IPS-18c (cell line): ENCODE data around the gene ACSBG1.

Source experiments
- H3K4me3 ChIP-seq: 2 replicates; pipeline ENCODE4 v1.7.0; 2013; ENCODE audit warnings: low read depth, mild to moderate bottlenecking, low read length, moderate library complexity; ENCODE audit not compliant: insufficient read depth
- H3K9me3 ChIP-seq: one replicate; pipeline ENCODE4 v1.6.1; 2013; ENCODE audit warnings: mild to moderate bottlenecking, low read length, moderate library complexity; ENCODE audit not compliant: control insufficient read depth, insufficient read depth

The ACSBG1 gene

GRCh38 chr15:78210349-78210717 is 24.0 kb downstream of the ACSBG1 start:
- Histone ChIP-seq H3K4me3 (no peak overlapping the region), H3K9me3 (no peaks in the 10 kb centered on the region)

DNA sequence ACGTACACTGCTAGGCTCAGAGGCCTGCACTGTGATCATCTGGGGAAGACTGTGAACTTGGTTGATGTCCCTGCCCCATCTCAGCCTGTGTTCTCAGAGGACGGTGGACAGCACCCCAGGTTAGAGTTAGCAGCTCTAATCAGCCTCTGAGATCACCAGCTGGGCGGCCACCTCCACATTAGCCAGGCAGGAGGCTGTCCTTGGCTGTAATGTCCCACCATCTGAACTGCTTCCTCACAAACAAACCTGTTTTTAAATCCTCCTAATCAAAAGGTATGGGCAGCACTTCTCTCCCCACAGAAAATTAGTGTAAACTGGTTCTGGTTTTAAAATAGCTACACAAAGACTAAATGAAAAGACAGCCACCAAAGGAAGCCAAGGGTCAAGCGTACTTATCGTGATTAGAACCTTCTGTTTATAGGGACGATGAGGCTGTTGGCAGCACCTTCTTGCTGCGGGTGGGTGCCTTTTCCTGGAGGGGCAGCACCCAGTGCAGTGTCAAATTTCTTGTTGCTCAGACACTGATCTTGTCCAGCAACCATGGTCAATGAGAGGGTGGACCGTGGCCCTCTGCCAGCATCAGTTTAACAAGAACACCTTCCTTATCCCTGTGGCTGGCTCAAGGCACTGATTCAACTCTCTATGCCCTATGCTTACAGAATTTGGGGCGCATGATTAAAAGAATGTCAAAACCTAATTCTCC is 24.6 kb downstream of the ACSBG1 start:
- Histone ChIP-seq H3K4me3 (no peak overlapping the region), H3K9me3 (no peaks in the 10 kb centered on the region)

GRCh38 chr15:78208887-78209645 is 25.3 kb downstream of the ACSBG1 start:
- Histone ChIP-seq H3K9me3 (no peaks in the 10 kb centered on the region), H3K4me3 (no peak overlapping the region)

DNA sequence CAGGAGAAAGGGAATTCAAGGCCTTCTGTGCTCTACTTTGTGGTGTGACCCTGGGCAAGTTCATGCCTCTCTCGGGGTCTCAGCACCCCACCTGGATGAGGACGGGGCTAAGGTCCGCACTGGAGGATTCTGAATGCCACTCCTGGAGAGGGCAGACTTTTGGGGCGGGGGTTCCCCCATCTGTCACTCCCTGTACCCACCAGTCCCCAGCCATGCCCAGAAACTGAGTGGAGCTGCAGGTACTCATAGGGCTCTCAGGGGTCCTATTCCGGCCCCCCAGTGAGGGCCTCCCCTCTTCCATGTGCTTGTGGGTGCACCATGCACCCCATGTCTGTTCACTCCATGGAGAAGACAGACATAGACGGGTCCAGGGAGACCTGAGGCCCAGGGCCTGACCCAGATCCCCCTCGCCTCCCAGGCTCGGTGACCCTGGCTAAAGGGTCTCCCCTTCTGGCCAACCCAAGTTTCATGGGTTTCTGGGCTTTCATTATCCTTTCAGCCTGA is 26.0 kb downstream of the ACSBG1 start:
- H3K9me3 ChIP-seq, result no peaks in the 10 kb centered on the region
- H3K4me3 ChIP-seq, result no peak overlapping the region

GRCh38 chr15:78207641-78208340 is 26.6 kb downstream of the ACSBG1 start:
- H3K9me3 ChIP-seq, result no peaks in the 10 kb centered on the region
- H3K4me3 ChIP-seq, result no peak overlapping the region

DNA sequence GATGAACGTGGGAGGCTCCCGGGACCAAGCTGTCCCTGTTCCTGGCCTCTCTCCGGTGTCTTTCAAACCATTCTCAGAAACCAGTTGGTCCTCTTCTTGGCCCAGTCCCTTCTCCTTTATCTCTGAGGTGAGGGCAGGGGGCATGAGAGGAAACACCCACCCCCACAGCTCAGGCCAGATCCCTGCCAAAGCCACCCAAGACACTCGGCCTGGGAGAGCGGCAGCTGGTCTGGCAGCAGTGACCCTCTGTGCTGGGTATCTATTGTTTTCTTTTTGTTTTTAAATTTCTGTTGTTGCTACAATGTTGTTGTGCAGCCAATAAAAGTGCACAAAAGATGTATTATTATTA is 27.3 kb downstream of the ACSBG1 start:
- Histone ChIP-seq H3K9me3 (no peaks in the 10 kb centered on the region), H3K4me3 (no peak overlapping the region)

GRCh38 chr15:78206326-78207109 is 27.8 kb downstream of the ACSBG1 start:
- no peak overlapping the region for H3K4me3 ChIP-seq

DNA sequence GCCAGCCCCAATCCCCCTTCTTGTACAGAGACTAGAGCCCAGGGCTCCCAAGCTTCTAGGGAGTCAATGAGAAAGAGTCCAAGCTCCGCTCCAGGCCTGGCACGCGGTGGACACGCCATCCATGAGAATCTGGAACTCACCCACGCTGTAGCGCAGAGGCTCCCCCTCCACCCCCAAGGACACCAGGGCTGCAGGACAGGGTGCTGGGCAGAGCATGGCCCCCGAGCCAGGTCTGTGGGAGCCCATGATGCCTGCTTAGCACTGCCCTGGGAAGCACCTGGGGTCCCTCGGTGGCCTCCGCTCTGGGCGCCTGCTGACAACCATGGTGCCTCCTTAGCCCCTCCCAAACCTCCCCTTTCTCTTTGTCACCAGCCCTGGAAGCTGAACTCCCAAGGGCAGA is 28.5 kb downstream of the ACSBG1 start:
- no peak overlapping the region for H3K4me3 ChIP-seq

More at GRCh38 chr15:78206326-78207109, 27.8 kb downstream of the ACSBG1 start:
- H3K9me3 ChIP-seq, result no peaks in the 10 kb centered on the region

GRCh38 chr15:78205337-78205736 is 29.0 kb downstream of the ACSBG1 start:
- no peaks in the 10 kb centered on the region for H3K9me3 ChIP-seq
- H3K4me3 ChIP-seq, result no peak overlapping the region

More for the DNA sequence above, 28.5 kb downstream of the ACSBG1 start:
- H3K9me3 ChIP-seq, result no peaks in the 10 kb centered on the region

DNA sequence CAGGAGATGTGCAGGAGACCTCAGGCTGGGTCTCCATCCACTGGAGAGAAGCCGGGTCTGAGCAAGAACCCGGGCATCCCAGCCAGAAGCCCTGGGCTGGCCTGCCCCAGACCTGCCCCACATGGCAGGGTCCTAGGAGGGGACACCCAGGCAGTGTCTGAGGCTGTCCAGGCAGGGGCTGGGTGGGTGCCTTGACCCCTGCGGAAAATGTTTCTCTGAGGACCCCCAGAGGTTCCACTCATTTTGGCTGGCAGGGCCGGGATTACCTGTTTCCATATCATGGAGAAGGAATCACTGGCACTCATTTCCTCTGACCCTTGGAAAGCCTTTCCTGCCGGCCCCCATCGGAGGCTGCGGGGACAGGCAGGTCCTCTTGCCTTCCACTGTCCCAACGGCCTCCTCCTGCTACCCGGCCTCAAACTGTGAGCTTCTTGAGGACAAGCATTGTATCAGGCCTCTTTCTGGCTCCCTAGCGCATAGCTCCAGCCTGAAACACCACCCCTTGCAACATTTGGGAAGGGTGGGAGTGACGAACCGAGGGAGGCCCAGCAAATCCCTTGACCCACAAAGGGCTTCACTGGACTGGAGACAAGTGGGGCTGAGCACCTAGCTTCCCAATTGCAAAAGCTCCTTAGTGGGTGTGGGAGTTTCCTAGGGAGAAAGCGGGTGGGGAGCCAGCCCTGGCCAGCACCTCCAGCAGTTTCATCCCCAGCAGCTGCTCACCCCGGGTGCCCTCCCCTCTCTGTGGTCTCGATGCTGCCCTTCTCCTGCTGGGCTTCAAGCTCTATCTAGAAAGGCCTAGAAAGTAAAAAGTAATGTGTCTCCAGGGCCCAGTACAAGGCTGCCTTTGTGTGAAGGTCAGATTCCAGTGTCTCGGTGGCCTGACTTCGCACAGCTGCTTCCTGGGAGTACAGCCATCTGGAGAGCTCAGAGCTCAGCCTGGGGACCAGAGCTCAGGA is 29.7 kb downstream of the ACSBG1 start:
- H3K4me3 ChIP-seq, result no peak overlapping the region
- H3K9me3 ChIP-seq, result no peaks in the 10 kb centered on the region

DNA sequence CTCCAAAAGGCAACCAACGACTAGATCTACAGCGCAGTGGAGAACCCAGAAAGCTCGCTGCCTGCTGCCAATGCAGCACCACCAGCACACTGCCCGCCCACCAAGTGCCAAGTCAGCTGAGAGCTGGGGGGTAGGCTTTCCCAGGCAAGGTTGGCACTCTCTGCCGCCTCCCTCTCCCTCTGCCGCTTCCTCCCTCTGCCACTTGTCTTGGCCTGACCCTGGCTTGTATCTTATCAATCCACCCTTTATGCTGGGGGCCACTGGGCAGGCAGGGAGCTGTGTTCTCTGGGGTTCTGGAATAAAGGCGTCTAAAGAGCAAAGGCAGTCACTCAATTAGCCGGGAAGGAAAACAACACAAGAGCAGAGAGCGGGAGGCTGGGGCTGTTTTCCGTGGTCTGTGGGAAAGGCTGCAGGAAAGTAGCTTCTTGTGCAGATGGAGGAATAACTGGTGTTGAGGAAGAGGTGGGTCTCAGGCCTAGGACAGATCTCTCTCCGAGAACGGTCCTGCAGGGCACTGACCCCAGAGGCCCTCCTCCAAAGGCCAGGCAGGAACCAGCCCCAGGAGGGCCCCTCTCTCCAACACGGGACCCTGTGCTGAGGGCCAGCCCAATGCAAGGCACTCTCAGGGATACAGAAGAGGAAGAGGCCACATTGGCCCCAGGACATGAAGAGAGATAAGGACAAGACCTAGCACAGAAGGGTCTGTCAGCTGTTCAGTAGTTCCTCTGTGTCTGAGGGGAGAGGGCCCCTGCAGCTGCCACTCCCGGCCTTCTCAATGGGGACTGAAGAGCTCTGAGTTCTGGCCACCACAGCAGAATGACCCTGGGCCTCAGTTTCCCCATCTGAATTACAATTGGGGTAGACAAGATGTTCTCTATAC is 30.8 kb downstream of the ACSBG1 start:
- Histone ChIP-seq H3K9me3 (no peaks in the 10 kb centered on the region), H3K4me3 (no peak overlapping the region)

DNA sequence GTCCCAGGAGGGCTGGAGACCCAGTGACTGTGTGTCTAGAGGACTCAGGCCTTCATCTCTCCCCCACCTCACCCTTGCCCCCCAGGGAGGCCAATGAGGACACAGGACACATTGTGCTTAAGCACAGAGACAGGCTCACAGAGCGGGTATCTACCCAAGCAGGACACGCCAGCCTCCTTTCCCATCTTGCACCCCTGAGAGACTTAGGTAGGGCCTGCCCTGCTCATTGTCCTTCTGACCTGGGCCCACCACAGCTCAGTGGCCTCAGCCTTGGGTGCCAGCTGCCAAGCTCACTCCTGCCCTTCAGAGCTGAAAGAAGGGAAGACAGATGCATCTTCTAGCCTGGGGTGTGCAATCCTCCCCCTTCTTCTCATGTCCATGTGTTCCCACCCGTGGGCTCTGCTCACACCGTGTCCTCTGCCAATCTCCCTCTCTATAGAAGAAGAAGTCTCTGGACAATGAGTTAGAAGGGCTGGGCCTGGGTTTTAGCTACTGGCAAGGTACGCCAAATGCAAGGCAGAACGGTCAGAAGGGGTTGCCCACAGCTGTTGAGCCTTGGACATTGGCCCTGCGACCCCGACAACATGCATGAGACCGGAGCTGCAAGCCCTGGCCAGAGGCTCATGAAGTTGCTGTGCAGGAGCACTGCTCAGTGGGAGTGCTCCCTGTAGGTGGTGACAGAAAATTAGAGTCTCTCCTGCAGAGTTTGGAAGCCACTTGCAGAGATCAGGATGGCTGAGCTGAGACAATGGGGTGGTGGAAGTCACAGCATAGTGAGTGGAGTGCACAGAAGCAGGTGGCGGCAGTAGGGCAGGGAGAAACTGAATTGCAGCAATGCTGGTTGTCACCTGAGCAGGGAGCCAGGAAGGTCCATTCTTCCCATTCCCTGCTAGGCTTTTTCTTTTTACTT is 32.8 kb downstream of the ACSBG1 start:
- Histone ChIP-seq H3K4me3 (no peak overlapping the region), H3K9me3 (no peaks in the 10 kb centered on the region)

- Histone ChIP-seq H3K9me3 (no peaks in the 10 kb centered on the region), H3K4me3 (no peak overlapping the region)
Observed at GRCh38 chr15:78200276-78200930, 34.0 kb downstream of the ACSBG1 start.

- Histone ChIP-seq H3K9me3 (peaks cover 2% of the 10 kb centered on the region), H3K4me3 (no peak overlapping the region)
Observed at GRCh38 chr15:78197632-78198031, 36.7 kb downstream of the ACSBG1 start.
